ENCODE data around the gene CT45A2. TPM values are rescaled to one million over a fixed set of nuclear protein-coding genes. Genes with fewer than 3 reads are reported as not detected.
"Not testable (repeated sequence)": the region's sequence is repeated elsewhere in the genome, so short reads cannot be mapped to it uniquely, and the experiment has no call there.

Gene CT45A2, protein sequence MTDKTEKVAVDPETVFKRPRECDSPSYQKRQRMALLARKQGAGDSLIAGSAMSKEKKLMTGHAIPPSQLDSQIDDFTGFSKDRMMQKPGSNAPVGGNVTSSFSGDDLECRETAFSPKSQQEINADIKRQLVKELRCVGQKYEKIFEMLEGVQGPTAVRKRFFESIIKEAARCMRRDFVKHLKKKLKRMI
- polyA plus RNA-seq (ENCODE audit: insufficient read length in 4 of 4) = not detected

DNA sequence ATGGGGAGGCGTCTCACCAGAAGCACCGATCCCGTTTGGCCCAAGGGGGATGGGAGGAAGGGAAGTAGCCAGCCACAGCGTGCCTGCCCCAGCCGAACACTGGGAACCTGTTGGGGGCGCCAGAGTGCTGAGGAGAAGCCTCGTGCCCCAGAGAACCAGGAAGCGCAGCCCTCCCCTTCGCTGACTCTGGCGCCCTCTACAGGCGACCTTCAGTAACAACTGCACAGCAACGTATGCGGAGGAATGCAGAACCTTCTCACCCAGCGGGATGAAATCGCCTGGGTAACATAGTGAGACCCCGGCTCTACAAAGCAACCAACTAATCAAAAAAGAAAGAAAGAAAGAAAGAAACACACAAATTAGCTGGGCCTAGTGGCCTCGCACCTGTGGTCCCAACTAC, at the start of gene CT45A2:
Gene CT45A2, minus strand, starts transcription at position 101 of the 400 bp plus-strand sequence. CDS start 3,747 bp downstream, outside the sequence.
- DNase-seq (ENCODE audit: low read depth in 4 of 4, low spot score in 3 of 4) = not testable (repeated sequence)

DNA sequence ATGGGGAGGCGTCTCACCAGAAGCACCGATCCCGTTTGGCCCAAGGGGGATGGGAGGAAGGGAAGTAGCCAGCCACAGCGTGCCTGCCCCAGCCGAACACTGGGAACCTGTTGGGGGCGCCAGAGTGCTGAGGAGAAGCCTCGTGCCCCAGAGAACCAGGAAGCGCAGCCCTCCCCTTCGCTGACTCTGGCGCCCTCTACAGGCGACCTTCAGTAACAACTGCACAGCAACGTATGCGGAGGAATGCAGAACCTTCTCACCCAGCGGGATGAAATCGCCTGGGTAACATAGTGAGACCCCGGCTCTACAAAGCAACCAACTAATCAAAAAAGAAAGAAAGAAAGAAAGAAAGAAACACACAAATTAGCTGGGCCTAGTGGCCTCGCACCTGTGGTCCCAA, 34.6 kb upstream of the CT45A2 start, which contains the start of gene CT45A8:
Gene CT45A8, minus strand, starts transcription at position 101 of the 400 bp plus-strand sequence. CDS start 3,755 bp downstream, outside the sequence.
- DNase-seq (ENCODE audit: low read depth in 4 of 4, low spot score in 3 of 4) = not testable (repeated sequence)

DNA sequence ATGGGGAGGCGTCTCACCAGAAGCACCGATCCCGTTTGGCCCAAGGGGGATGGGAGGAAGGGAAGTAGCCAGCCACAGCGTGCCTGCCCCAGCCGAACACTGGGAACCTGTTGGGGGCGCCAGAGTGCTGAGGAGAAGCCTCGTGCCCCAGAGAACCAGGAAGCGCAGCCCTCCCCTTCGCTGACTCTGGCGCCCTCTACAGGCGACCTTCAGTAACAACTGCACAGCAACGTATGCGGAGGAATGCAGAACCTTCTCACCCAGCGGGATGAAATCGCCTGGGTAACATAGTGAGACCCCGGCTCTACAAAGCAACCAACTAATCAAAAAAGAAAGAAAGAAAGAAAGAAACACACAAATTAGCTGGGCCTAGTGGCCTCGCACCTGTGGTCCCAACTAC, 17.4 kb upstream of the CT45A2 start, which contains the start of gene CT45A7:
Gene CT45A7, minus strand, starts transcription at position 101 of the 400 bp plus-strand sequence. CDS start 3,747 bp downstream, outside the sequence.
- not testable (repeated sequence) for DNase-seq (ENCODE audit: low read depth in 4 of 4, low spot score in 3 of 4)

DNA sequence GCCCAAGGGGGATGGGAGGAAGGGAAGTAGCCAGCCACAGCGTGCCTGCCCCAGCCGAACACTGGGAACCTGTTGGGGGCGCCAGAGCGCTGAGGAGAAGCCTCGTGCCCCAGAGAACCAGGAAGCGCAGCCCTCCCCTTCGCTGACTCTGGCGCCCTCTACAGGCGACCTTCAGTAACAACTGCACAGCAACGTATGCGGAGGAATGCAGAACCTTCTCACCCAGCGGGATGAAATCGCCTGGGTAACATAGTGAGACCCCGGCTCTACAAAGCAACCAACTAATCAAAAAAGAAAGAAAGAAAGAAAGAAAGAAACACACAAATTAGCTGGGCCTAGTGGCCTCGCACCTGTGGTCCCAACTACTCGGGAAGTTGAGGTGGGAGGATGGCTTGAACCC, 17.1 kb downstream of the CT45A2 start, which contains the start of gene CT45A6:
Gene CT45A6, minus strand, starts transcription at position 101 of the 400 bp plus-strand sequence. CDS start 3,794 bp downstream, outside the sequence.
- not testable (repeated sequence) for DNase-seq (ENCODE audit: low read depth in 4 of 4, low spot score in 3 of 4)

DNA sequence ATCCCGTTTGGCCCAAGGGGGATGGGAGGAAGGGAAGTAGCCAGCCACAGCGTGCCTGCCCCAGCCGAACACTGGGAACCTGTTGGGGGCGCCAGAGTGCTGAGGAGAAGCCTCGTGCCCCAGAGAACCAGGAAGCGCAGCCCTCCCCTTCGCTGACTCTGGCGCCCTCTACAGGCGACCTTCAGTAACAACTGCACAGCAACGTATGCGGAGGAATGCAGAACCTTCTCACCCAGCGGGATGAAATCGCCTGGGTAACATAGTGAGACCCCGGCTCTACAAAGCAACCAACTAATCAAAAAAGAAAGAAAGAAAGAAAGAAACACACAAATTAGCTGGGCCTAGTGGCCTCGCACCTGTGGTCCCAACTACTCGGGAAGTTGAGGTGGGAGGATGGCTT, 34.4 kb downstream of the CT45A2 start, which contains the start of gene CT45A5:
Gene CT45A5, minus strand, starts transcription at position 101 of the 400 bp plus-strand sequence. CDS start 3,774 bp downstream, outside the sequence.
- not testable (repeated sequence) for DNase-seq (ENCODE audit: low read depth in 4 of 4, low spot score in 3 of 4)

DNA sequence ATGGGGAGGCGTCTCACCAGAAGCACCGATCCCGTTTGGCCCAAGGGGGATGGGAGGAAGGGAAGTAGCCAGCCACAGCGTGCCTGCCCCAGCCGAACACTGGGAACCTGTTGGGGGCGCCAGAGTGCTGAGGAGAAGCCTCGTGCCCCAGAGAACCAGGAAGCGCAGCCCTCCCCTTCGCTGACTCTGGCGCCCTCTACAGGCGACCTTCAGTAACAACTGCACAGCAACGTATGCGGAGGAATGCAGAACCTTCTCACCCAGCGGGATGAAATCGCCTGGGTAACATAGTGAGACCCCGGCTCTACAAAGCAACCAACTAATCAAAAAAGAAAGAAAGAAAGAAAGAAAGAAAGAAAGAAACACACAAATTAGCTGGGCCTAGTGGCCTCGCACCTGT, 51.7 kb downstream of the CT45A2 start, which contains the start of gene CT45A3:
Gene CT45A3, minus strand, starts transcription at position 101 of the 400 bp plus-strand sequence. CDS start 3,747 bp downstream, outside the sequence.
- not testable (repeated sequence) for DNase-seq (ENCODE audit: low read depth in 4 of 4, low spot score in 3 of 4)

Other genes starting within 250 kb of the CT45A2 start
- not detected for gene CT45A1, start 106.4 kb downstream of the CT45A2 start, polyA plus RNA-seq (ENCODE audit: insufficient read length in 4 of 4)
- not detected for gene CT45A3, start 51.8 kb downstream of the CT45A2 start, polyA plus RNA-seq (ENCODE audit: insufficient read length in 4 of 4)
- gene CT45A5, start 34.5 kb downstream of the CT45A2 start, polyA plus RNA-seq (ENCODE audit: insufficient read length in 4 of 4) = not detected
- gene CT45A6, start 17.2 kb downstream of the CT45A2 start, polyA plus RNA-seq (ENCODE audit: insufficient read length in 4 of 4) = not detected
- gene CT45A7, start 17.3 kb upstream of the CT45A2 start, polyA plus RNA-seq (ENCODE audit: insufficient read length in 4 of 4) = under 1 TPM in 1 of 4 donors, not detected in 3; 0.29 TPM
- not detected for gene CT45A8, start 34.5 kb upstream of the CT45A2 start, polyA plus RNA-seq (ENCODE audit: insufficient read length in 4 of 4)
- gene CT45A9, start 51.8 kb upstream of the CT45A2 start, polyA plus RNA-seq (ENCODE audit: insufficient read length in 4 of 4) = not detected
- gene CT45A10, start 73.4 kb upstream of the CT45A2 start, polyA plus RNA-seq (ENCODE audit: insufficient read length in 4 of 4) = not detected
- gene SAGE1, start 73.7 kb upstream of the CT45A2 start, polyA plus RNA-seq (ENCODE audit: insufficient read length in 4 of 4) = not detected
- gene MMGT1, start 154.0 kb upstream of the CT45A2 start, polyA plus RNA-seq (ENCODE audit: insufficient read length in 4 of 4) = 10 to 100 TPM; 26.8 to 34.0 (median 28.6) TPM
- gene SLC9A6, start 165.4 kb upstream of the CT45A2 start, polyA plus RNA-seq (ENCODE audit: insufficient read length in 4 of 4) = 10 to 100 TPM; 11.8 to 18.3 (median 16.8) TPM

Data from left renal pelvis (tissue), 4 donors.